Measurements from ENCODE around the gene PDK3.

Gene PDK3

GRCh38 chrX:24577091-24577490 lies 112.0 kb downstream of the PDK3 start:
- Histone ChIP-seq H3K36me3 (ENCODE audit: control insufficient read depth, insufficient read depth, low read length) (no peaks in the 10 kb centered on the region), H3K9me3 (ENCODE audit: control insufficient read depth, insufficient read depth, low read length) (no peaks in the 10 kb centered on the region), H3K27me3 (ENCODE audit: control insufficient read depth, insufficient read depth, low read length) (no peaks in the 10 kb centered on the region), H3K27ac (ENCODE audit: low read length) (no peak overlapping the region), H3K4me1 (ENCODE audit: control insufficient read depth, insufficient read depth, low read length) (no peaks in the 10 kb centered on the region), H3K4me3 (ENCODE audit: low read length) (no peak overlapping the region)
- DNase-seq (ENCODE audit: low read depth, low spot score): no peak
- WGBS (ENCODE audit: insufficient coverage, insufficient read length): no CpG with 5 or more reads among the region's 9 CpGs

Data from iPS DF 6.9 (cell line).